Neuronal stem cell (in vitro differentiated cells): ENCODE measurements around the gene WWTR1.

Experiments used
- DNase-seq: peaks from one replicate; pipeline ENCODE4 v3.0.0-alpha.2; 2013; ENCODE audit warnings: low spot score
- H2AFZ ChIP-seq: one replicate; pipeline ENCODE4 v1.6.1; 2013; ENCODE audit warnings: mild to moderate bottlenecking, low read length, inconsistent platforms
- H2AK5ac ChIP-seq: 2 replicates; pipeline ENCODE4 v1.6.1; 2013; ENCODE audit warnings: low read depth, mild to moderate bottlenecking, inconsistent platforms, low read length, moderate library complexity, mixed read lengths
- H2BK120ac ChIP-seq: 2 replicates; pipeline ENCODE4 v1.6.1; 2013; ENCODE audit warnings: low read depth, mild to moderate bottlenecking, inconsistent platforms, low read length, moderate library complexity, mixed read lengths
- H2BK12ac ChIP-seq: one replicate; pipeline ENCODE4 v1.6.1; 2013; ENCODE audit warnings: low read length, inconsistent platforms
- H2BK15ac ChIP-seq: 2 replicates; pipeline ENCODE4 v1.6.1; 2013; ENCODE audit warnings: mild to moderate bottlenecking, low read length, inconsistent platforms, mixed read lengths
- H2BK5ac ChIP-seq: one replicate; pipeline ENCODE4 v1.6.1; 2013; ENCODE audit warnings: inconsistent platforms, mild to moderate bottlenecking, low read length, moderate library complexity
- H3K14ac ChIP-seq: one replicate; pipeline ENCODE4 v1.6.1; 2013; ENCODE audit warnings: low read length, inconsistent platforms
- H3K18ac ChIP-seq: 2 replicates; pipeline ENCODE4 v1.6.1; 2013; ENCODE audit warnings: low read length, inconsistent platforms
- H3K23ac ChIP-seq: 2 replicates; pipeline ENCODE4 v1.6.1; 2013; ENCODE audit warnings: low read depth, mild to moderate bottlenecking, mixed read lengths, low read length, inconsistent platforms; ENCODE audit not compliant: poor library complexity
- H3K27ac ChIP-seq: replicated peaks from 3 replicates; pipeline ENCODE4 v1.5.1; 2013; ENCODE audit warnings: low read length, inconsistent platforms
- H3K27me3 ChIP-seq, 3 experiments: 2 replicates each; pipeline ENCODE4 v1.6.1; 2013; ENCODE audit warnings: low read length in 3 of 3, mild to moderate bottlenecking in 2 of 3, inconsistent platforms in 1 of 3, low read depth in 1 of 3, mixed read lengths in 1 of 3, moderate library complexity in 1 of 3; ENCODE audit not compliant: control insufficient read depth in 3 of 3, insufficient read depth in 3 of 3
- H3K36me3 ChIP-seq, 2 donors: replicated peaks in 1 of 2; 2 replicates each; pipeline ENCODE4 v1.6.1; 2013; ENCODE audit warnings: low read length in 2 of 2; ENCODE audit not compliant: control insufficient read depth in 2 of 2, insufficient read depth in 2 of 2
- H3K4ac ChIP-seq: 2 replicates; pipeline ENCODE4 v1.6.1; 2013; ENCODE audit warnings: inconsistent platforms, mild to moderate bottlenecking, low read length, moderate library complexity
- H3K4me1 ChIP-seq, 2 donors: 1 replicate in 1 of 2; 2 replicates in 1 of 2; pipeline ENCODE4 v1.6.1; 2013; ENCODE audit warnings: low read length in 2 of 2, low read depth in 1 of 2; ENCODE audit not compliant: control insufficient read depth in 2 of 2, insufficient read depth in 1 of 2
- H3K4me2 ChIP-seq: one replicate; pipeline ENCODE4 v1.6.1; 2013; ENCODE audit warnings: mild to moderate bottlenecking, low read length, inconsistent platforms; ENCODE audit not compliant: insufficient read depth, poor library complexity, severe bottlenecking
- H3K4me3 ChIP-seq, 2 donors: 2 replicates each; pipeline ENCODE4 v1.5.1; 2013; ENCODE audit warnings: low read length in 2 of 2, mild to moderate bottlenecking in 2 of 2, inconsistent platforms in 1 of 2, moderate library complexity in 1 of 2
- H3K79me1 ChIP-seq: one replicate; pipeline ENCODE4 v1.6.1; 2013; ENCODE audit warnings: low read depth, mild to moderate bottlenecking, inconsistent platforms, low read length, moderate library complexity
- H3K9ac ChIP-seq: one replicate; pipeline ENCODE4 v1.6.1; 2013; ENCODE audit warnings: mild to moderate bottlenecking, low read depth, low read length, inconsistent platforms; ENCODE audit not compliant: poor library complexity
- H3K9me3 ChIP-seq, 2 donors: replicated peaks in 1 of 2; 2 replicates each; pipeline versions ENCODE3 to v1.6.1; 2013; ENCODE audit warnings: low read length in 2 of 2, mild to moderate bottlenecking in 2 of 2, inconsistent platforms in 1 of 2, low read depth in 1 of 2, mixed read lengths in 1 of 2, moderate library complexity in 1 of 2; ENCODE audit not compliant: control insufficient read depth in 2 of 2, insufficient read depth in 1 of 2
- H4K8ac ChIP-seq: one replicate; pipeline ENCODE4 v1.6.1; 2013; ENCODE audit warnings: low read depth, mild to moderate bottlenecking, inconsistent platforms, low read length, moderate library complexity
- H4K91ac ChIP-seq: one replicate; pipeline ENCODE4 v1.6.1; 2013; ENCODE audit warnings: low read length, low read depth, mild to moderate bottlenecking, inconsistent platforms; ENCODE audit not compliant: poor library complexity
- WGBS, 2 donors: extraction: QIAGEN DNeasy Blood & Tissue Kit; methylation state at CpG; one replicate each; pipeline ENCODE4 v1.1.7; 2013; ENCODE audit warnings: missing lambda C conversion rate in 2 of 2, mixed read lengths in 1 of 2; ENCODE audit not compliant: insufficient read length in 2 of 2, insufficient replicate concordance in 1 of 2; ENCODE audit errors: extremely low coverage in 2 of 2; 5-methylcytosine and 5-hydroxymethylcytosine counted together

Gene WWTR1

GRCh38 chr3:149623824-149624223 lies 34.0 kb downstream of the WWTR1 start:
- H3K18ac ChIP-seq = no peak overlapping the region

GRCh38 chr3:149621218-149622005 lies 36.4 kb downstream of the WWTR1 start:
- Histone ChIP-seq H3K27ac (no peak overlapping the region), H2BK12ac (no peak overlapping the region), H3K4me2 (no peak overlapping the region), H2BK15ac (no peak overlapping the region), H3K23ac (no peak overlapping the region), H2AK5ac (no peak overlapping the region), H3K4ac (no peak overlapping the region), H4K8ac (no peak overlapping the region), H3K9me3 (peaks cover 0 to 2% of the 10 kb centered on the region in 2 donors), H4K91ac (no peak overlapping the region), H3K27me3 (no peaks in the 10 kb centered on the region), H2AFZ (no peak overlapping the region), H2BK120ac (no peak overlapping the region), H3K4me1 (peaks cover 5 to 11% of the 10 kb centered on the region in 2 donors), H3K14ac (no peak overlapping the region), H3K4me3 (no peak overlapping the region), H3K79me1 (no peaks in the 10 kb centered on the region), H3K36me3 (no peaks in the 10 kb centered on the region), H3K18ac (no peak overlapping the region), H2BK5ac (no peak overlapping the region), H3K9ac (no peak overlapping the region)
- no CpG with 5 or more reads among the region's 5 CpGs for WGBS, 2 donors
- no peak for DNase-seq

More at GRCh38 chr3:149623824-149624223, 34.0 kb downstream of the WWTR1 start:
- H3K23ac ChIP-seq = no peak overlapping the region
- no peak overlapping the region for H2BK5ac ChIP-seq
- no peaks in the 10 kb centered on the region for H3K79me1 ChIP-seq
- H3K9ac ChIP-seq = no peak overlapping the region
- H3K14ac ChIP-seq = no peak overlapping the region
- no peak overlapping the region for H2BK15ac ChIP-seq
- H3K4me3 ChIP-seq = no peak overlapping the region
- no peak overlapping the region for H2BK120ac ChIP-seq
- H3K27ac ChIP-seq = no peak overlapping the region
- no peak overlapping the region for H2AK5ac ChIP-seq
- no peak overlapping the region for H3K4me2 ChIP-seq
- no peak overlapping the region for H3K4ac ChIP-seq
- H2AFZ ChIP-seq = no peak overlapping the region
- peaks cover 0 to 4% of the 10 kb centered on the region in 2 donors for H3K9me3 ChIP-seq
- H4K8ac ChIP-seq = no peak overlapping the region
- H3K4me1 ChIP-seq = peaks cover 4 to 7% of the 10 kb centered on the region in 2 donors
- H2BK12ac ChIP-seq = no peak overlapping the region
- no peaks in the 10 kb centered on the region for H3K27me3 ChIP-seq
- H4K91ac ChIP-seq = no peak overlapping the region
- H3K36me3 ChIP-seq = no peaks in the 10 kb centered on the region
- no peak for DNase-seq
- WGBS, 2 donors = no CpG with 5 or more reads among the region's 6 CpGs

GRCh38 chr3:149620291-149621020 lies 37.4 kb downstream of the WWTR1 start:
- Histone ChIP-seq H3K4me2 (no peak overlapping the region), H2BK120ac (no peak overlapping the region), H3K23ac (no peak overlapping the region), H3K79me1 (no peaks in the 10 kb centered on the region), H3K27ac (no peak overlapping the region), H3K9ac (no peak overlapping the region), H3K18ac (no peak overlapping the region), H2BK5ac (no peak overlapping the region), H3K4ac (no peak overlapping the region), H3K4me1 (peaks cover 5 to 11% of the 10 kb centered on the region in 2 donors), H2BK15ac (no peak overlapping the region), H3K9me3 (peaks cover 0 to 2% of the 10 kb centered on the region in 2 donors), H4K8ac (no peak overlapping the region), H4K91ac (no peak overlapping the region), H2BK12ac (no peak overlapping the region), H3K27me3 (no peaks in the 10 kb centered on the region), H2AFZ (no peak overlapping the region), H3K4me3 (no peak overlapping the region), H3K14ac (no peak overlapping the region), H2AK5ac (no peak overlapping the region), H3K36me3 (no peaks in the 10 kb centered on the region)
- no CpG with 5 or more reads among the region's 1 CpG for WGBS, 2 donors
- DNase-seq = no peak

GRCh38 chr3:149619136-149619535 lies 38.7 kb downstream of the WWTR1 start:
- Histone ChIP-seq H3K9ac (no peak overlapping the region), H2AFZ (no peak overlapping the region), H2AK5ac (no peak overlapping the region), H2BK5ac (no peak overlapping the region), H3K4me3 (no peak overlapping the region), H4K8ac (no peak overlapping the region), H3K9me3 (peaks cover 0 to 2% of the 10 kb centered on the region in 2 donors), H3K79me1 (no peaks in the 10 kb centered on the region), H3K4ac (no peak overlapping the region), H3K4me1 (peaks cover 5 to 11% of the 10 kb centered on the region in 2 donors), H2BK120ac (no peak overlapping the region), H3K4me2 (no peak overlapping the region), H3K36me3 (no peaks in the 10 kb centered on the region), H2BK15ac (no peak overlapping the region), H3K23ac (no peak overlapping the region), H3K14ac (no peak overlapping the region), H4K91ac (no peak overlapping the region), H3K27me3 (no peaks in the 10 kb centered on the region), H3K18ac (no peak overlapping the region), H2BK12ac (no peak overlapping the region), H3K27ac (no peak overlapping the region)
- DNase-seq = no peak
- WGBS, 2 donors = no CpG with 5 or more reads among the region's 4 CpGs
